HEK293 (cell line): ENCODE measurements around the gene ACHE.

Source experiments
- CTCF ChIA-PET: fragments of 350-600 bp; formaldehyde crosslinking; extraction: SDS; loops from one replicate; lab custom pipeline; 2021; ENCODE audit warnings: antibody characterized with exemption; lab: Yijun Ruan, JAX
- POLR2A ChIA-PET: fragments of 300-600 bp; formaldehyde crosslinking; extraction: SDS; loops from one replicate; lab custom pipeline; 2020; ENCODE audit warnings: antibody characterized with exemption, inconsistent platforms; lab: Yijun Ruan, JAX
- H3K27ac ChIP-seq: fragments of 200-500 bp; sonication (Bioruptor generic); 2 replicates; pipeline ENCODE4 v1.5.1; 2014; ENCODE audit warnings: low read depth, low read length, control low read depth, inconsistent platforms; ENCODE audit errors: extremely low read depth
- H3K36me3 ChIP-seq, 2 experiments: fragments of 200-500 bp in 1 of 2; sonication (Bioruptor generic) in 1 of 2; 1 replicate in 1 of 2; 2 replicates in 1 of 2; pipeline ENCODE4 v1.5.1; 2014 to 2017; ENCODE audit warnings: inconsistent platforms in 2 of 2, low read length in 2 of 2; ENCODE audit not compliant: control insufficient read depth in 2 of 2, insufficient read depth in 1 of 2
- H3K4me1 ChIP-seq: fragments of 200-500 bp; sonication (Bioruptor generic); 2 replicates; pipeline ENCODE4 v1.5.1; 2014; ENCODE audit warnings: mild to moderate bottlenecking, low read length, inconsistent platforms; ENCODE audit not compliant: control insufficient read depth, insufficient read depth
- H3K4me3 ChIP-seq: 2 replicates; pipeline ENCODE4 v1.5.1; 2011; ENCODE audit warnings: low read depth, mild to moderate bottlenecking, control low read depth, low read length, moderate library complexity
- H3K9me3 ChIP-seq: fragments of 200-500 bp; sonication (Bioruptor generic); 2 replicates; pipeline ENCODE4 v1.5.1; 2014; ENCODE audit warnings: low read depth, low read length, inconsistent platforms; ENCODE audit not compliant: control insufficient read depth, insufficient read depth
- GLIS2 ChIP-seq: fragments of 450-650 bp; formaldehyde crosslinking; IDR thresholded peaks from 2 replicates; pipeline ENCODE4 v1.5.1; 2016; ENCODE audit warnings: missing biosample characterization, missing genetic modification characterization
- HOXC10 ChIP-seq: sonication (generic); formaldehyde crosslinking; IDR thresholded peaks from 2 replicates; pipeline ENCODE4 v1.8.1; 2023; ENCODE audit warnings: mild to moderate bottlenecking, missing genetic modification reagents
- IKZF3 ChIP-seq: fragments of 450-650 bp; IDR thresholded peaks from 2 replicates; pipeline ENCODE4 v1.5.0; 2018; ENCODE audit warnings: missing biosample characterization, mild to moderate bottlenecking, missing genetic modification characterization, moderate library complexity
- PRDM2 ChIP-seq: fragments of 450-650 bp; formaldehyde crosslinking; IDR thresholded peaks from 2 replicates; pipeline ENCODE4 v1.5.1; 2016; ENCODE audit warnings: missing biosample characterization, missing genetic modification characterization, borderline replicate concordance
- RBAK ChIP-seq: fragments of 450-650 bp; formaldehyde crosslinking; IDR thresholded peaks from 2 replicates; pipeline ENCODE4 v1.5.1; 2016; ENCODE audit warnings: missing biosample characterization, missing genetic modification characterization
- SP7 ChIP-seq: fragments of 450-650 bp; formaldehyde crosslinking; IDR thresholded peaks from 2 replicates; pipeline ENCODE4 v1.5.1; 2016; ENCODE audit warnings: missing biosample characterization, missing genetic modification characterization
- ZBTB20 ChIP-seq: fragments of 450-650 bp; formaldehyde crosslinking; IDR thresholded peaks from 2 replicates; pipeline ENCODE4 v1.5.1; 2016; ENCODE audit warnings: missing biosample characterization, missing genetic modification characterization
- ZFP69B ChIP-seq: fragments of 450-650 bp; formaldehyde crosslinking; IDR thresholded peaks from 2 replicates; pipeline ENCODE4 v1.5.1; 2016; ENCODE audit warnings: missing biosample characterization, missing genetic modification characterization
- ZNF16 ChIP-seq: fragments of 450-650 bp; formaldehyde crosslinking; IDR thresholded peaks from 2 replicates; pipeline ENCODE4 v1.5.1; 2016; ENCODE audit warnings: low read depth, missing biosample characterization, missing genetic modification characterization
- ZNF311 ChIP-seq: fragments of 450-650 bp; formaldehyde crosslinking; IDR thresholded peaks from 2 replicates; pipeline ENCODE4 v1.5.1; 2017; ENCODE audit warnings: missing biosample characterization, missing genetic modification characterization, borderline replicate concordance
- ZNF354C ChIP-seq: fragments of 450-650 bp; formaldehyde crosslinking; IDR thresholded peaks from 2 replicates; pipeline ENCODE4 v1.5.1; 2016; ENCODE audit warnings: missing biosample characterization, missing genetic modification characterization, low read depth, borderline replicate concordance
- ZNF416 ChIP-seq: fragments of 450-650 bp; formaldehyde crosslinking; IDR thresholded peaks from 2 replicates; pipeline ENCODE4 v1.5.1; 2016; ENCODE audit warnings: missing biosample characterization, missing genetic modification characterization
- ZNF544 ChIP-seq: fragments of 450-650 bp; formaldehyde crosslinking; IDR thresholded peaks from 2 replicates; pipeline ENCODE4 v1.5.0; 2017; ENCODE audit warnings: missing biosample characterization, missing genetic modification characterization
- ZNF580 ChIP-seq: fragments of 450-650 bp; formaldehyde crosslinking; IDR thresholded peaks from 2 replicates; pipeline ENCODE4 v1.5.1; 2016; ENCODE audit warnings: missing biosample characterization, missing genetic modification characterization
- ZNF624 ChIP-seq: fragments of 450-650 bp; formaldehyde crosslinking; IDR thresholded peaks from 2 replicates; pipeline ENCODE4 v1.5.1; 2017; ENCODE audit warnings: missing biosample characterization, missing genetic modification characterization
- ZSCAN30 ChIP-seq: fragments of 450-650 bp; IDR thresholded peaks from 2 replicates; pipeline ENCODE4 v1.5.1; 2018; ENCODE audit warnings: missing biosample characterization, mild to moderate bottlenecking, missing genetic modification characterization, moderate library complexity
- TF ChIP-seq, protein P1 (sequence below): fragments of 450-650 bp; formaldehyde crosslinking; IDR thresholded peaks from 2 replicates; pipeline ENCODE4 v1.5.1; 2017; ENCODE audit warnings: missing biosample characterization, missing genetic modification characterization
- TF ChIP-seq, protein P2 (sequence below): fragments of 450-650 bp; formaldehyde crosslinking; IDR thresholded peaks from 2 replicates; pipeline ENCODE4 v1.5.1; 2016; ENCODE audit warnings: missing biosample characterization, missing genetic modification characterization
- TF ChIP-seq, protein P3 (sequence below): fragments of 450-650 bp; formaldehyde crosslinking; IDR thresholded peaks from 2 replicates; pipeline ENCODE4 v1.5.1; 2016; ENCODE audit warnings: missing biosample characterization, missing genetic modification characterization
- TF ChIP-seq, protein P4 (sequence below): fragments of 450-650 bp; formaldehyde crosslinking; IDR thresholded peaks from 2 replicates; pipeline ENCODE4 v1.5.1; 2017; ENCODE audit warnings: missing biosample characterization, missing genetic modification characterization

The ACHE gene

GRCh38 chr7:100867776-100868485, 27.8 kb downstream of the ACHE start (continued):
- TF ChIP-seq PRDM2 (tag by site-specific recombination), result no peak
- TF ChIP-seq, protein P1, sequence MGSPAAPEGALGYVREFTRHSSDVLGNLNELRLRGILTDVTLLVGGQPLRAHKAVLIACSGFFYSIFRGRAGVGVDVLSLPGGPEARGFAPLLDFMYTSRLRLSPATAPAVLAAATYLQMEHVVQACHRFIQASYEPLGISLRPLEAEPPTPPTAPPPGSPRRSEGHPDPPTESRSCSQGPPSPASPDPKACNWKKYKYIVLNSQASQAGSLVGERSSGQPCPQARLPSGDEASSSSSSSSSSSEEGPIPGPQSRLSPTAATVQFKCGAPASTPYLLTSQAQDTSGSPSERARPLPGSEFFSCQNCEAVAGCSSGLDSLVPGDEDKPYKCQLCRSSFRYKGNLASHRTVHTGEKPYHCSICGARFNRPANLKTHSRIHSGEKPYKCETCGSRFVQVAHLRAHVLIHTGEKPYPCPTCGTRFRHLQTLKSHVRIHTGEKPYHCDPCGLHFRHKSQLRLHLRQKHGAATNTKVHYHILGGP (tag by site-specific recombination), result no peak
- TF ChIP-seq ZNF544 (tag by site-specific recombination), result no peak
- TF ChIP-seq ZNF580 (tag by site-specific recombination), result no peak
- TF ChIP-seq ZNF16, result no peak
- TF ChIP-seq GLIS2 (tag by site-specific recombination), result peak; percentile 78
- TF ChIP-seq ZNF354C (tag by site-specific recombination), result no peak
- no peak for TF ChIP-seq ZNF311 (tag by site-specific recombination)
- TF ChIP-seq ZFP69B (tag by site-specific recombination), result no peak
- TF ChIP-seq, protein P2, sequence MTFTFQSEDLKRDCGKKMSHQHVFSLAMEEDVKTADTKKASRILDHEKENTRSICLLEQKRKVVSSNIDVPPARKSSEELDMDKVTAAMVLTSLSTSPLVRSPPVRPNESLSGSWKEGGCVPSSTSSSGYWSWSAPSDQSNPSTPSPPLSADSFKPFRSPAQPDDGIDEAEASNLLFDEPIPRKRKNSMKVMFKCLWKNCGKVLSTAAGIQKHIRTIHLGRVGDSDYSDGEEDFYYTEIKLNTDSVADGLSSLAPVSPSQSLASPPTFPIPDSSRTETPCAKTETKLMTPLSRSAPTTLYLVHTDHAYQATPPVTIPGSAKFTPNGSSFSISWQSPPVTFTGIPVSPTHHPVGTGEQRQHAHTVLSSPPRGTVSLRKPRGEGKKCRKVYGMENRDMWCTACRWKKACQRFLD (tag by site-specific recombination), result no peak
- TF ChIP-seq HOXC10, result no peak
- no peak for TF ChIP-seq ZNF624 (tag by site-specific recombination)

GRCh38 chr7:100867040-100867775, 28.5 kb downstream of the ACHE start, which contains the start of gene TRIP6:
Gene TRIP6, plus strand, starts transcription at chr7:100867387. Its CDS starts 111 bp downstream, at chr7:100867498.
- ChIA-PET POLR2A (interaction anchor here (1.0 to 1.4 kb wide), 5 partner anchors 8 to 438 kb away, joined by 4 to 9 read pairs (median 7); partner anchors contain the start of genes POP7, SLC12A9, SRRT and UFSP1), CTCF (interaction anchor here (0.6 to 1.0 kb wide), 3 partner anchors 9 to 142 kb away, joined by 3 to 4 read pairs (median 4); partner anchors contain the start of gene SLC12A9)
- H3K27ac ChIP-seq, result peak within 1 kb of the TSS; percentile 86; the same call in 1 of the 2 replicates
- H3K4me1 ChIP-seq, result no peaks in the 10 kb centered on the region; the same call in 1 of the 2 replicates
- H3K36me3 ChIP-seq, result peaks cover 14 to 21% of the 10 kb centered on the region in 2 experiments; a peak in 2 of 3 replicates
- peak within 1 kb of the TSS; percentile 64 for H3K4me3 ChIP-seq
- H3K9me3 ChIP-seq, result no peaks in the 10 kb centered on the region
- TF ChIP-seq ZBTB20 (tag by site-specific recombination) (peak; percentile 57; the same call in 1 of the 2 replicates), ZNF416 (tag by site-specific recombination) (no peak), IKZF3 (peak; percentile 94), ZNF580 (tag by site-specific recombination) (0 out of 2 replicates have a peak, but pooled peaks have one; percentile 11), SP7 (tag by site-specific recombination) (peak; percentile 97), ZSCAN30 (tag by site-specific recombination) (no peak; the same call in none of the 2 replicates), RBAK (tag by site-specific recombination) (no peak)
- TF ChIP-seq, protein P3, sequence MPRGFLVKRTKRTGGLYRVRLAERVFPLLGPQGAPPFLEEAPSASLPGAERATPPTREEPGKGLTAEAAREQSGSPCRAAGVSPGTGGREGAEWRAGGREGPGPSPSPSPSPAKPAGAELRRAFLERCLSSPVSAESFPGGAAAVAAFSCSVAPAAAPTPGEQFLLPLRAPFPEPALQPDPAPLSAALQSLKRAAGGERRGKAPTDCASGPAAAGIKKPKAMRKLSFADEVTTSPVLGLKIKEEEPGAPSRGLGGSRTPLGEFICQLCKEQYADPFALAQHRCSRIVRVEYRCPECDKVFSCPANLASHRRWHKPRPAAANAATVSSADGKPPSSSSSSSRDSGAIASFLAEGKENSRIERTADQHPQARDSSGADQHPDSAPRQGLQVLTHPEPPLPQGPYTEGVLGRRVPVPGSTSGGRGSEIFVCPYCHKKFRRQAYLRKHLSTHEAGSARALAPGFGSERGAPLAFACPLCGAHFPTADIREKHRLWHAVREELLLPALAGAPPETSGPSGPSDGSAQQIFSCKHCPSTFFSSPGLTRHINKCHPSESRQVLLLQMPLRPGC (tag by site-specific recombination), result peak; percentile 96
- TF ChIP-seq, protein P4, sequence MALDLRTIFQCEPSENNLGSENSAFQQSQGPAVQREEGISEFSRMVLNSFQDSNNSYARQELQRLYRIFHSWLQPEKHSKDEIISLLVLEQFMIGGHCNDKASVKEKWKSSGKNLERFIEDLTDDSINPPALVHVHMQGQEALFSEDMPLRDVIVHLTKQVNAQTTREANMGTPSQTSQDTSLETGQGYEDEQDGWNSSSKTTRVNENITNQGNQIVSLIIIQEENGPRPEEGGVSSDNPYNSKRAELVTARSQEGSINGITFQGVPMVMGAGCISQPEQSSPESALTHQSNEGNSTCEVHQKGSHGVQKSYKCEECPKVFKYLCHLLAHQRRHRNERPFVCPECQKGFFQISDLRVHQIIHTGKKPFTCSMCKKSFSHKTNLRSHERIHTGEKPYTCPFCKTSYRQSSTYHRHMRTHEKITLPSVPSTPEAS, result peak; percentile 48; the same call in 1 of the 2 replicates
